22Rv1 (cell line): ENCODE measurements around the gene SH3D19.

ENCODE experiments used
- CTCF ChIP-seq: fragments of 450-650 bp; IDR thresholded peaks from 2 replicates; pipeline ENCODE4 v1.5.1; 2017; ENCODE audit warnings: mild to moderate bottlenecking
- ZFX ChIP-seq: fragments of 450-650 bp; IDR thresholded peaks from 2 replicates; pipeline ENCODE4 v1.6.1; 2017; ENCODE audit warnings: antibody characterized with exemption, borderline replicate concordance

GRCh38 chr4:151256134-151256533 lies 69.3 kb downstream of the SH3D19 start:
- TF ChIP-seq CTCF = no peak
- TF ChIP-seq ZFX = no peak
